B cell (primary cell): ENCODE measurements around the gene TECPR2. TPM values are rescaled to one million over a fixed set of nuclear protein-coding genes. Genes with fewer than 3 reads are reported as not detected.

ENCODE experiments used
- ATAC-seq: fragments of 200-7000 bp; cut with Tn5 transposase; one replicate; pipeline ENCODE4 v1.10.0; 2021; ENCODE audit warnings: low read depth, mild to moderate bottlenecking, moderate number of reproducible peaks, moderate library complexity
- CTCF ChIA-PET: fragments of 350-600 bp; sonication (Branson Sonifier 250); formaldehyde crosslinking; loops from one replicate; lab custom pipeline; 2021; ENCODE audit warnings: antibody characterized with exemption, inconsistent platforms; lab: Charles Lee
- POLR2A ChIA-PET: fragments of 350-600 bp; sonication (Branson Sonifier 250); formaldehyde crosslinking; loops from one replicate; lab custom pipeline; 2021; ENCODE audit warnings: antibody characterized with exemption; lab: Charles Lee
- DNase-seq: peaks from one replicate; pipeline ENCODE4 v3.0.0; 2013
- H2AFZ ChIP-seq: 2 replicates; pipeline ENCODE4 v1.6.1; 2012; ENCODE audit warnings: mild to moderate bottlenecking, low read depth, low read length; ENCODE audit not compliant: insufficient read depth, poor library complexity, severe bottlenecking
- H3K27ac ChIP-seq, 2 donors: 1 replicate in 1 of 2; 2 replicates in 1 of 2; pipeline ENCODE4 v1.5.1; 2012 to 2013; ENCODE audit warnings: low read length in 2 of 2, mild to moderate bottlenecking in 2 of 2, moderate library complexity in 1 of 2
- H3K27me3 ChIP-seq, 4 experiments: fragments of 200-600 bp in 1 of 4; sonication (generic) in 1 of 4; replicated peaks in 1 of 4; 1 replicate in 2 of 4; 2 replicates in 2 of 4; pipeline versions ENCODE4 v1.6.1 to v1.7.0; 2013 to 2016; ENCODE audit warnings: low read length in 3 of 4, mild to moderate bottlenecking in 2 of 4, mixed read lengths in 1 of 4, moderate library complexity in 1 of 4; ENCODE audit not compliant: insufficient read depth in 4 of 4, control insufficient read depth in 3 of 4; ENCODE audit errors: control extremely low read depth in 1 of 4
- H3K36me3 ChIP-seq, 2 experiments: replicated peaks in 1 of 2; 1 replicate in 1 of 2; 2 replicates in 1 of 2; pipeline versions ENCODE4 v1.6.1 to v1.7.1; 2013; ENCODE audit warnings: low read length in 1 of 2; ENCODE audit not compliant: insufficient read depth in 2 of 2, control insufficient read depth in 1 of 2; ENCODE audit errors: control extremely low read depth in 1 of 2, extremely low read depth in 1 of 2
- H3K4me1 ChIP-seq, 2 donors: fragments of 200-600 bp in 1 of 2; sonication (generic) in 1 of 2; 1 replicate in 1 of 2; 2 replicates in 1 of 2; pipeline versions ENCODE4 v1.5.1 to v1.6.1; 2013 to 2017; ENCODE audit warnings: low read length in 2 of 2; ENCODE audit not compliant: control insufficient read depth in 2 of 2, insufficient read depth in 2 of 2
- H3K4me2 ChIP-seq: replicated peaks from 2 replicates; pipeline ENCODE3; 2012; ENCODE audit warnings: mild to moderate bottlenecking, low read depth, low read length; ENCODE audit not compliant: poor library complexity, severe bottlenecking
- H3K4me3 ChIP-seq, 5 experiments: fragments of 200-600 bp in 1 of 5; sonication (generic) in 1 of 5; 1 replicate in 3 of 5; 2 replicates in 2 of 5; pipeline versions ENCODE4 v1.5.1 to v1.7.0; 2011 to 2016; ENCODE audit warnings: low read length in 4 of 5, mild to moderate bottlenecking in 4 of 5, low read depth in 2 of 5, control low read depth in 1 of 5, moderate library complexity in 1 of 5; ENCODE audit not compliant: insufficient read depth in 1 of 5; ENCODE audit errors: control extremely low read depth in 1 of 5, extremely low read depth in 1 of 5
- H3K79me2 ChIP-seq: fragments of 200-600 bp; sonication (generic); one replicate; pipeline ENCODE4 v1.6.0; 2016; ENCODE audit warnings: low read length; ENCODE audit not compliant: control insufficient read depth, insufficient read depth
- H3K9ac ChIP-seq: fragments of 200-600 bp; sonication (generic); 2 replicates; pipeline ENCODE4 v1.6.1; 2017; ENCODE audit warnings: mild to moderate bottlenecking, low read length, moderate library complexity
- H3K9me3 ChIP-seq, 3 donors: one replicate each; pipeline versions ENCODE4 v1.6.1 to v1.7.1; 2013; ENCODE audit warnings: low read length in 2 of 3; ENCODE audit not compliant: control insufficient read depth in 2 of 3, insufficient read depth in 1 of 3; ENCODE audit errors: control extremely low read depth in 1 of 3
- H4K20me1 ChIP-seq: 2 replicates; pipeline ENCODE4 v1.6.0; 2012; ENCODE audit warnings: mild to moderate bottlenecking, low read length; ENCODE audit not compliant: insufficient read depth, control insufficient read depth, poor library complexity, severe bottlenecking
- H3K27ac Mint-ChIP-seq: one replicate; pipeline ENCODE4 v1.8.0; 2021; ENCODE audit warnings: mixed read lengths
- H3K27me3 Mint-ChIP-seq: one replicate; pipeline ENCODE4 v1.8.0; 2021; ENCODE audit warnings: mixed read lengths
- H3K4me1 Mint-ChIP-seq: one replicate; pipeline ENCODE4 v1.8.0; 2021; ENCODE audit warnings: mixed read lengths
- H3K4me3 Mint-ChIP-seq: one replicate; pipeline ENCODE4 v1.8.0; 2021; ENCODE audit warnings: mixed read lengths
- H3K9me3 Mint-ChIP-seq: one replicate; pipeline ENCODE4 v1.8.0; 2022; ENCODE audit warnings: mixed read lengths; ENCODE audit not compliant: insufficient read depth
- EZH2 ChIP-seq: IDR thresholded peaks from 2 replicates; pipeline ENCODE4 v1.6.1; 2012; ENCODE audit warnings: borderline replicate concordance, low read depth, mild to moderate bottlenecking, moderate library complexity, low read length; ENCODE audit not compliant: insufficient read depth, poor library complexity, severe bottlenecking
- WGBS: methylation state at CpG from one replicate; pipeline ENCODE4 v1.1.5; 2013; ENCODE audit warnings: missing lambda C conversion rate; ENCODE audit not compliant: insufficient coverage; 5-methylcytosine and 5-hydroxymethylcytosine counted together
- intact Hi-C: fragments of 100-400 bp; cut with micrococcal nuclease; formaldehyde crosslinking; loops from one replicate; pipeline ENCODE4 v1.10.0; 2022
- polyA plus RNA-seq: library from polyadenylated mRNA; depleted of rRNA; stranded (reverse); fragments of >200 nt; gene quantifications from 2 replicates; pipeline ENCODE4 v1.2.3, GENCODE V29; 2012
- total RNA-seq, 2 donors: library from RNA; stranded (reverse); fragments of 120-200 nt in 1 of 2; gene quantifications; 1 replicate in 1 of 2; 2 replicates in 1 of 2; pipeline versions ENCODE4 v1.2.3 to v1.2.4, GENCODE V29; 2013 to 2022
- TF ChIP-seq, protein P1 (sequence below): fragments of 200-600 bp; IDR thresholded peaks from one replicate; pipeline ENCODE4 v1.8.0; 2022; ENCODE audit warnings: antibody characterized with exemption, mild to moderate bottlenecking

TECPR2 gene
- total and polyA plus RNA-seq, 2 donors (not counting 1 experiment from before 2014, with no cell fraction given), result 4.7 to 10.8 TPM

DNA sequence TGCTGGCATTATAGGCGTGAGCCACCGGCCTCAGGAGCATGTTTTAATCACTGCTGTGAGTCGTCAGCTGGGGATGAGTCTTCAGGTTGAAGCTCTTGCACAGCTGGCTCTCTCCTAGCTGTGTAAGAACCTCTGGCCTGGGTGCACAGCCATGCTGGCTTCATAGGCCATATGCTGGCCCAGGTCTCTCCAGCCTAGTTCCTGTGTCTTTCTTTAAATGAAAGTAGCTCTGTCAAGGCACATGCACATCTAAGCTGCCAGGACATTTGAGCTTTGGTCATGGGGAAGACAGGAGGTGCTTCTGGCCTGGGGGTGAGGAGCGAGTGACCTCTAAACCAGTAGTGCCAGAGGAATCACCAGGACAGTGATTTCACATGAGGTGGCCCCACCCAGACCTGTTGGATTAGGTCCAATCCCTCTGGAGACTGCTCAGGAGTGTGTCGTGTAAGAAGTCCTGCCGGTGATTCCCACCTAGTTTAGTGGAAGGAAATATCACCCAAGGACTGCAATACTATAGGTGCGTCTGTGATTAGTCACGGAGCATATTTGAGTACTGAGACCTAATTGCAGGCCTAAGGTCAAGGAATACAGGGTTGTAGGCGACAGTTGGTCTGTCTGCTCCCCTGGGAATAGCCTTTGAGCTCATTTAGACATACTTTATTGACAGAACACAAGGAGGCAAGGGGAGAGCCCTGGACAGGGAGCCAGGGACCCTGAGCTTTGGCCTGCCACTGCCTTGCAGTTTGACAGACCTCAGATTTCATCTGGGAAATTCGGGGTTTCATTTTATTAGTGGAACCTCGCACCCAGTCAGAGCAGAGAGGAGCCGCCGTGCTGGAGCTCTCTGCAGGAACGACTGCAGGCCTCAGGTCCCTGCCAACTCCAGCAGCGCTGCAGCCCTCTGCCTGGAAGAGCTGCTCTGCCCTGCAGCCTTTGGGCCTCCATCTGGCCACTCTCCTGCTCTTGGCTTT lies 79.8 kb downstream of the TECPR2 start:
- Histone ChIP-seq H2AFZ (no peak overlapping the region), H3K27ac (no peak overlapping the region), H3K36me3 (peaks cover 0 to 17% of the 10 kb centered on the region in 2 experiments), H3K9me3 (no peaks in the 10 kb centered on the region), H3K27me3 (no peaks in the 10 kb centered on the region), H4K20me1 (peaks cover 4% of the 10 kb centered on the region), H3K9ac (no peak overlapping the region), H3K4me3 (no peak overlapping the region), H3K4me1 (peaks cover 4 to 6% of the 10 kb centered on the region in 2 donors), H3K79me2 (no peaks in the 10 kb centered on the region), H3K4me2 (no peak overlapping the region)
- no peak overlapping the region for H3K4me3 Mint-ChIP-seq
- DNase-seq (no peak), ATAC-seq (no peak)
- no peak overlapping the region for H3K27ac Mint-ChIP-seq
- ChIA-PET CTCF (interaction anchor here (1.1 to 1.7 kb wide), 2 partner anchors 9 to 44 kb away, joined by 4 read pairs; no protein-coding TSS in a partner anchor), POLR2A (no interaction called here)
- 98% methylated on average over 15 of the region's 15 CpGs for WGBS
- no peaks in the 10 kb centered on the region for H3K27me3 Mint-ChIP-seq
- no peak for TF ChIP-seq EZH2
- TF ChIP-seq, protein P1, sequence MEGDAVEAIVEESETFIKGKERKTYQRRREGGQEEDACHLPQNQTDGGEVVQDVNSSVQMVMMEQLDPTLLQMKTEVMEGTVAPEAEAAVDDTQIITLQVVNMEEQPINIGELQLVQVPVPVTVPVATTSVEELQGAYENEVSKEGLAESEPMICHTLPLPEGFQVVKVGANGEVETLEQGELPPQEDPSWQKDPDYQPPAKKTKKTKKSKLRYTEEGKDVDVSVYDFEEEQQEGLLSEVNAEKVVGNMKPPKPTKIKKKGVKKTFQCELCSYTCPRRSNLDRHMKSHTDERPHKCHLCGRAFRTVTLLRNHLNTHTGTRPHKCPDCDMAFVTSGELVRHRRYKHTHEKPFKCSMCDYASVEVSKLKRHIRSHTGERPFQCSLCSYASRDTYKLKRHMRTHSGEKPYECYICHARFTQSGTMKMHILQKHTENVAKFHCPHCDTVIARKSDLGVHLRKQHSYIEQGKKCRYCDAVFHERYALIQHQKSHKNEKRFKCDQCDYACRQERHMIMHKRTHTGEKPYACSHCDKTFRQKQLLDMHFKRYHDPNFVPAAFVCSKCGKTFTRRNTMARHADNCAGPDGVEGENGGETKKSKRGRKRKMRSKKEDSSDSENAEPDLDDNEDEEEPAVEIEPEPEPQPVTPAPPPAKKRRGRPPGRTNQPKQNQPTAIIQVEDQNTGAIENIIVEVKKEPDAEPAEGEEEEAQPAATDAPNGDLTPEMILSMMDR, result no peak
- H3K4me1 Mint-ChIP-seq, result peaks cover 3% of the 10 kb centered on the region
- H3K9me3 Mint-ChIP-seq, result no peaks in the 10 kb centered on the region
- intact Hi-C loops, result no loop called here

DNA sequence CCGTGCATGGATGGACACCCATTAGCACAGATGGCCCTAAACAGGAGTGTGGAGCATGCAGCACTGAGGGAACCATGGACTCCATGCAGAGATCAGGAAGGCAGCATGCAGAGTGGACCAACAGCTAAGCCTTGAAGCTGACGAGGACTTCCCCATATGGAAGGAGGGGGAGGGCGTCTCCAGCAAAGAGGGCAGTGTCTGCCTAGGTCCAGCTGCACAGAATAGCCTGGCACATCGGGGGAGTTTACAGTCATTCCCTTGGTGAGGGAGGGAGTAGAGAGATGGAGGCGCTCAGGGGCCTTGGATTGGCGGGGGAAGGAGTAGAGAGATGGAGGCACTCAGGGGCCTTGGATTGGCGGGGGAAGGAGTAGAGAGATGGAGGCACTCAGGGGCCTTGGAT lies 82.3 kb downstream of the TECPR2 start:
- peaks cover 0 to 20% of the 10 kb centered on the region in 2 experiments for H3K36me3 ChIP-seq
- ChIA-PET CTCF (no interaction called here), POLR2A (no interaction called here)
- H3K79me2 ChIP-seq, result no peaks in the 10 kb centered on the region
- TF ChIP-seq, protein P1, result no peak
- TF ChIP-seq EZH2, result no peak
- no peak overlapping the region for H3K4me3 ChIP-seq
- no peaks in the 10 kb centered on the region for H3K9me3 ChIP-seq
- H3K27me3 Mint-ChIP-seq, result no peaks in the 10 kb centered on the region
- H3K9me3 Mint-ChIP-seq, result no peaks in the 10 kb centered on the region
- intact Hi-C loops, result no loop called here
- no peak overlapping the region for H3K27ac Mint-ChIP-seq
- 98% methylated on average over 7 of the region's 7 CpGs for WGBS
- H3K4me1 Mint-ChIP-seq, result no peaks in the 10 kb centered on the region
- no peak overlapping the region for H2AFZ ChIP-seq
- no peaks in the 10 kb centered on the region for H3K4me1 ChIP-seq
- no peak overlapping the region for H3K4me3 Mint-ChIP-seq
- H3K4me2 ChIP-seq, result no peak overlapping the region
- H3K27ac ChIP-seq, result no peak overlapping the region
- ATAC-seq (no peak), DNase-seq (no peak)
- H3K27me3 ChIP-seq, result no peaks in the 10 kb centered on the region
- no peaks in the 10 kb centered on the region for H4K20me1 ChIP-seq
- H3K9ac ChIP-seq, result no peak overlapping the region
